ENCODE results near the gene SNRNP35. TPM values are rescaled to one million over a fixed set of nuclear protein-coding genes. Genes with fewer than 3 reads are reported as not detected.
"Not testable (repeated sequence)": the region's sequence is repeated elsewhere in the genome, so short reads cannot be mapped to it uniquely, and the experiment has no call there.

The SNRNP35 gene
- total RNA-seq, 1 donor, result 15.6 TPM

DNA sequence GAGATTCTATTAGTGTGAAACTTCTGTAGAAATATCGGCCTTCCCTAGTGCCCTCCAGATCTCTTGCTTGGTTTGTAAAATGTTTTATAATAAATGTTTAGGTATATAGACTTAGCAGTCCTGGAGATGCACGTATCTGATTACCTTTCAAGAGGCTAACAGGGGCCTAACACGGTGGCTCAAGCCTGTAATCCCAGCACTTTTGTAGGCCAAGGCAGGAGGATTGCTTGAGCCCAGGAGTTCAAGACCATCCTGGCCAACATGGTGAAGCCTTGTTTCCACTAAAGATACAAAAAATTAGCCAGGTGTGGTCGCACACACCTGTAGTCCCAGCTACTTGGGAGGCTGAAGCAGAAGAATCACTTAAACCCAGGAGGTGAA is 11.6 kb upstream of the SNRNP35 start:
- peak overlapping the region; percentile 78 for H3K27ac ChIP-seq (ENCODE audit: low read depth, low read length)
- peak; percentile 45 for DNase-seq (ENCODE audit: insufficient read length, low spot score, missing footprints)
- H2AFZ ChIP-seq (ENCODE audit: low read length), result peak overlapping the region; percentile 83
- no peaks in the 10 kb centered on the region for H3K9me3 ChIP-seq (ENCODE audit: low read depth, low read length)
- no peaks in the 10 kb centered on the region for H4K20me1 ChIP-seq (ENCODE audit: insufficient read depth, low read length)
- no peaks in the 10 kb centered on the region for H3K79me2 ChIP-seq (ENCODE audit: insufficient read depth, low read length)
- peaks cover 21% of the 10 kb centered on the region for H3K4me1 ChIP-seq (ENCODE audit: insufficient read depth, low read length)
- H3K4me3 ChIP-seq (ENCODE audit: insufficient read depth, low read length), result no peak overlapping the region
- no peaks in the 10 kb centered on the region for H3K27me3 ChIP-seq (ENCODE audit: insufficient read depth, low read length)
- TF ChIP-seq, protein P1, sequence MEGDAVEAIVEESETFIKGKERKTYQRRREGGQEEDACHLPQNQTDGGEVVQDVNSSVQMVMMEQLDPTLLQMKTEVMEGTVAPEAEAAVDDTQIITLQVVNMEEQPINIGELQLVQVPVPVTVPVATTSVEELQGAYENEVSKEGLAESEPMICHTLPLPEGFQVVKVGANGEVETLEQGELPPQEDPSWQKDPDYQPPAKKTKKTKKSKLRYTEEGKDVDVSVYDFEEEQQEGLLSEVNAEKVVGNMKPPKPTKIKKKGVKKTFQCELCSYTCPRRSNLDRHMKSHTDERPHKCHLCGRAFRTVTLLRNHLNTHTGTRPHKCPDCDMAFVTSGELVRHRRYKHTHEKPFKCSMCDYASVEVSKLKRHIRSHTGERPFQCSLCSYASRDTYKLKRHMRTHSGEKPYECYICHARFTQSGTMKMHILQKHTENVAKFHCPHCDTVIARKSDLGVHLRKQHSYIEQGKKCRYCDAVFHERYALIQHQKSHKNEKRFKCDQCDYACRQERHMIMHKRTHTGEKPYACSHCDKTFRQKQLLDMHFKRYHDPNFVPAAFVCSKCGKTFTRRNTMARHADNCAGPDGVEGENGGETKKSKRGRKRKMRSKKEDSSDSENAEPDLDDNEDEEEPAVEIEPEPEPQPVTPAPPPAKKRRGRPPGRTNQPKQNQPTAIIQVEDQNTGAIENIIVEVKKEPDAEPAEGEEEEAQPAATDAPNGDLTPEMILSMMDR (IDR thresholded peaks at IDR 0.05; ENCODE audit: extremely low read depth, low read depth, low read length), result no peak
- H3K36me3 ChIP-seq (ENCODE audit: insufficient read depth, low read length), result no peaks in the 10 kb centered on the region
- H3K4me2 ChIP-seq (ENCODE audit: insufficient read depth, low read length), result peak overlapping the region; percentile 52

- TF ChIP-seq, protein P1 (IDR thresholded peaks at IDR 0.05; ENCODE audit: extremely low read depth, low read depth, low read length), result no peak
- Histone ChIP-seq H3K4me3 (ENCODE audit: insufficient read depth, low read length) (no peak overlapping the region), H4K20me1 (ENCODE audit: insufficient read depth, low read length) (no peaks in the 10 kb centered on the region), H3K9me3 (ENCODE audit: low read depth, low read length) (no peaks in the 10 kb centered on the region), H3K4me2 (ENCODE audit: insufficient read depth, low read length) (no peak overlapping the region), H3K36me3 (ENCODE audit: insufficient read depth, low read length) (no peaks in the 10 kb centered on the region), H3K4me1 (ENCODE audit: insufficient read depth, low read length) (peaks cover 21% of the 10 kb centered on the region), H3K27ac (ENCODE audit: low read depth, low read length) (no peak overlapping the region), H2AFZ (ENCODE audit: low read length) (peak overlapping the region; percentile 6), H3K27me3 (ENCODE audit: insufficient read depth, low read length) (no peaks in the 10 kb centered on the region), H3K79me2 (ENCODE audit: insufficient read depth, low read length) (no peaks in the 10 kb centered on the region)
- DNase-seq (ENCODE audit: insufficient read length, low spot score, missing footprints), result peak; percentile 6
Observed at GRCh38 chr12:123449249-123449733, 8.6 kb upstream of the SNRNP35 start.

GRCh38 chr12:123449856-123450255 is 8.1 kb upstream of the SNRNP35 start:
- TF ChIP-seq, protein P1 (IDR thresholded peaks at IDR 0.05; ENCODE audit: extremely low read depth, low read depth, low read length), result no peak
- H3K27ac ChIP-seq (ENCODE audit: low read depth, low read length), result no peak overlapping the region
- no peaks in the 10 kb centered on the region for H4K20me1 ChIP-seq (ENCODE audit: insufficient read depth, low read length)
- no peak overlapping the region for H2AFZ ChIP-seq (ENCODE audit: low read length)
- no peak for DNase-seq (ENCODE audit: insufficient read length, low spot score, missing footprints)
- H3K36me3 ChIP-seq (ENCODE audit: insufficient read depth, low read length), result no peaks in the 10 kb centered on the region
- no peak overlapping the region for H3K4me3 ChIP-seq (ENCODE audit: insufficient read depth, low read length)
- H3K4me1 ChIP-seq (ENCODE audit: insufficient read depth, low read length), result peaks cover 17% of the 10 kb centered on the region
- H3K79me2 ChIP-seq (ENCODE audit: insufficient read depth, low read length), result no peaks in the 10 kb centered on the region
- H3K9me3 ChIP-seq (ENCODE audit: low read depth, low read length), result no peaks in the 10 kb centered on the region
- no peak overlapping the region for H3K4me2 ChIP-seq (ENCODE audit: insufficient read depth, low read length)
- no peaks in the 10 kb centered on the region for H3K27me3 ChIP-seq (ENCODE audit: insufficient read depth, low read length)

- Histone ChIP-seq H3K4me2 (ENCODE audit: insufficient read depth, low read length) (no peak overlapping the region), H2AFZ (ENCODE audit: low read length) (no peak overlapping the region), H3K9me3 (ENCODE audit: low read depth, low read length) (no peaks in the 10 kb centered on the region), H3K27ac (ENCODE audit: low read depth, low read length) (no peak overlapping the region), H3K79me2 (ENCODE audit: insufficient read depth, low read length) (no peaks in the 10 kb centered on the region), H3K27me3 (ENCODE audit: insufficient read depth, low read length) (no peaks in the 10 kb centered on the region), H4K20me1 (ENCODE audit: insufficient read depth, low read length) (no peaks in the 10 kb centered on the region), H3K4me1 (ENCODE audit: insufficient read depth, low read length) (peaks cover 9% of the 10 kb centered on the region), H3K36me3 (ENCODE audit: insufficient read depth, low read length) (no peaks in the 10 kb centered on the region), H3K4me3 (ENCODE audit: insufficient read depth, low read length) (no peak overlapping the region)
- DNase-seq (ENCODE audit: insufficient read length, low spot score, missing footprints), result no peak
- TF ChIP-seq, protein P1 (IDR thresholded peaks at IDR 0.05; ENCODE audit: extremely low read depth, low read depth, low read length), result no peak
Observed at GRCh38 chr12:123450636-123451035, 7.3 kb upstream of the SNRNP35 start.

- not testable (repeated sequence) for H3K27ac ChIP-seq (ENCODE audit: low read depth, low read length); H3K4me2 ChIP-seq (ENCODE audit: insufficient read depth, low read length); H3K27me3 ChIP-seq (ENCODE audit: insufficient read depth, low read length); H2AFZ ChIP-seq (ENCODE audit: low read length); H3K79me2 ChIP-seq (ENCODE audit: insufficient read depth, low read length); H4K20me1 ChIP-seq (ENCODE audit: insufficient read depth, low read length); H3K4me1 ChIP-seq (ENCODE audit: insufficient read depth, low read length); DNase-seq (ENCODE audit: insufficient read length, low spot score, missing footprints); H3K4me3 ChIP-seq (ENCODE audit: insufficient read depth, low read length); H3K9me3 ChIP-seq (ENCODE audit: low read depth, low read length); H3K36me3 ChIP-seq (ENCODE audit: insufficient read depth, low read length)
Observed at GRCh38 chr12:123452276-123452550, 5.7 kb upstream of the SNRNP35 start.
